ENCODE results near the gene ZNF25.
"Not testable (repeated sequence)": the region's sequence is repeated elsewhere in the genome, so short reads cannot be mapped to it uniquely, and the experiment has no call there.

The ZNF25 gene

GRCh38 chr10:37976091-37976879 is at the start of gene ZNF25:
Gene ZNF25, minus strand, starts transcription at chr10:37976647. Its CDS starts 4,925 bp downstream, at chr10:37971722.
- Histone ChIP-seq H3K4me1 (peaks cover 3% of the 10 kb centered on the region; the same call in 1 of the 2 replicates), H3K9me3 (no peaks in the 10 kb centered on the region), H3K4me3 (peak within 1 kb of the TSS; percentile 52), H3K36me3 (replicated peaks) (no peaks in the 10 kb centered on the region), H3K27me3 (ENCODE audit: low read depth) (no peaks in the 10 kb centered on the region)
- in situ Hi-C loops (cut with MboI; ENCODE audit: low sequenced_read_pairs) = no loop called here
- peak; percentile 95 to 97 for DNase-seq (ENCODE audit: low spot score in 2 of 2)

- H3K36me3 ChIP-seq (replicated peaks) = peaks cover 13% of the 10 kb centered on the region
- DNase-seq (ENCODE audit: low spot score in 2 of 2) = no peak
- in situ Hi-C loops (cut with MboI; ENCODE audit: low sequenced_read_pairs) = no loop called here
Observed at GRCh38 chr10:38025283-38025682, 48.8 kb upstream of the ZNF25 start.

GRCh38 chr10:38019124-38019523 is 42.7 kb upstream of the ZNF25 start:
- H3K27me3 ChIP-seq (ENCODE audit: low read depth); H3K4me1 ChIP-seq; DNase-seq (ENCODE audit: low spot score in 2 of 2); H3K9me3 ChIP-seq; in situ Hi-C loops (cut with MboI; ENCODE audit: low sequenced_read_pairs); H3K4me3 ChIP-seq: not testable (repeated sequence)
- peaks cover 35% of the 10 kb centered on the region for H3K36me3 ChIP-seq (replicated peaks)

More at GRCh38 chr10:38025283-38025682, 48.8 kb upstream of the ZNF25 start:
- Histone ChIP-seq H3K9me3 (no peaks in the 10 kb centered on the region), H3K4me3 (no peak overlapping the region), H3K4me1 (no peaks in the 10 kb centered on the region), H3K27me3 (ENCODE audit: low read depth) (no peaks in the 10 kb centered on the region)

- Histone ChIP-seq H3K27me3 (ENCODE audit: low read depth) (no peaks in the 10 kb centered on the region), H3K9me3 (no peaks in the 10 kb centered on the region), H3K36me3 (replicated peaks) (peaks cover 36% of the 10 kb centered on the region), H3K4me1 (peaks cover 5% of the 10 kb centered on the region; the same call in 1 of the 2 replicates), H3K4me3 (no peak overlapping the region)
- in situ Hi-C loops (cut with MboI; ENCODE audit: low sequenced_read_pairs) = no loop called here
- no peak for DNase-seq (ENCODE audit: low spot score in 2 of 2)
Observed at GRCh38 chr10:38016354-38016753, 39.9 kb upstream of the ZNF25 start.

- peaks cover 3% of the 10 kb centered on the region; the same call in 1 of the 2 replicates for H3K36me3 ChIP-seq (replicated peaks)
- peaks cover 5% of the 10 kb centered on the region; the same call in 1 of the 2 replicates for H3K4me1 ChIP-seq
- peak; percentile 84 to 89 for DNase-seq (ENCODE audit: low spot score in 2 of 2)
- H3K27me3 ChIP-seq (ENCODE audit: low read depth) = no peaks in the 10 kb centered on the region
- no peaks in the 10 kb centered on the region for H3K9me3 ChIP-seq
- in situ Hi-C loops (cut with MboI; ENCODE audit: low sequenced_read_pairs) = no loop called here
- H3K4me3 ChIP-seq = peak within 1 kb of the TSS; percentile 55
Observed at GRCh38 chr10:38010119-38010903, 33.9 kb upstream of the ZNF25 start, which contains the start of gene ZNF33A. Gene ZNF33A, plus strand, starts transcription at chr10:38010675. Its CDS starts 1,667 bp downstream, at chr10:38012342.

GRCh38 chr10:38007991-38008390 is 31.5 kb upstream of the ZNF25 start:
- H3K9me3 ChIP-seq = no peaks in the 10 kb centered on the region
- peaks cover 5% of the 10 kb centered on the region; the same call in 1 of the 2 replicates for H3K4me1 ChIP-seq
- H3K36me3 ChIP-seq (replicated peaks) = no peaks in the 10 kb centered on the region
- no peak for DNase-seq (ENCODE audit: low spot score in 2 of 2)
- H3K4me3 ChIP-seq = no peak overlapping the region
- in situ Hi-C loops (cut with MboI; ENCODE audit: low sequenced_read_pairs) = no loop called here
- no peaks in the 10 kb centered on the region for H3K27me3 ChIP-seq (ENCODE audit: low read depth)

- H3K4me1 ChIP-seq = peaks cover 5% of the 10 kb centered on the region; the same call in 1 of the 2 replicates
- DNase-seq (ENCODE audit: low spot score in 2 of 2) = no peak
- no peak overlapping the region for H3K4me3 ChIP-seq
- in situ Hi-C loops (cut with MboI; ENCODE audit: low sequenced_read_pairs) = no loop called here
- no peaks in the 10 kb centered on the region for H3K36me3 ChIP-seq (replicated peaks)
- no peaks in the 10 kb centered on the region for H3K9me3 ChIP-seq
- H3K27me3 ChIP-seq (ENCODE audit: low read depth) = no peaks in the 10 kb centered on the region
Observed at GRCh38 chr10:38007551-38007950, 31.1 kb upstream of the ZNF25 start.

- no peaks in the 10 kb centered on the region for H3K36me3 ChIP-seq (replicated peaks)
- no peak for DNase-seq (ENCODE audit: low spot score in 2 of 2)
- H3K4me1 ChIP-seq = no peaks in the 10 kb centered on the region
- H3K9me3 ChIP-seq = no peaks in the 10 kb centered on the region
- H3K4me3 ChIP-seq = no peak overlapping the region
- no peaks in the 10 kb centered on the region for H3K27me3 ChIP-seq (ENCODE audit: low read depth)
- in situ Hi-C loops (cut with MboI; ENCODE audit: low sequenced_read_pairs) = no loop called here
Observed at GRCh38 chr10:38003588-38003987, 27.1 kb upstream of the ZNF25 start.

- H3K9me3 ChIP-seq = no peaks in the 10 kb centered on the region
- no peaks in the 10 kb centered on the region for H3K36me3 ChIP-seq (replicated peaks)
Observed at GRCh38 chr10:38003026-38003425, 26.6 kb upstream of the ZNF25 start.

GRCh38 chr10:38000474-38000873 is 24.0 kb upstream of the ZNF25 start:
- H3K27me3 ChIP-seq (ENCODE audit: low read depth); H3K36me3 ChIP-seq (replicated peaks); DNase-seq (ENCODE audit: low spot score in 2 of 2); H3K4me3 ChIP-seq; H3K4me1 ChIP-seq; H3K9me3 ChIP-seq; in situ Hi-C loops (cut with MboI; ENCODE audit: low sequenced_read_pairs): not testable (repeated sequence)

More at GRCh38 chr10:38003026-38003425, 26.6 kb upstream of the ZNF25 start:
- H3K27me3 ChIP-seq (ENCODE audit: low read depth) = no peaks in the 10 kb centered on the region
- no peak for DNase-seq (ENCODE audit: low spot score in 2 of 2)
- no peaks in the 10 kb centered on the region for H3K4me1 ChIP-seq
- no peak overlapping the region for H3K4me3 ChIP-seq
- in situ Hi-C loops (cut with MboI; ENCODE audit: low sequenced_read_pairs) = no loop called here

GRCh38 chr10:37998920-37999319 is 22.5 kb upstream of the ZNF25 start:
- DNase-seq (ENCODE audit: low spot score in 2 of 2); in situ Hi-C loops (cut with MboI; ENCODE audit: low sequenced_read_pairs); H3K4me3 ChIP-seq; H3K9me3 ChIP-seq; H3K36me3 ChIP-seq (replicated peaks); H3K27me3 ChIP-seq (ENCODE audit: low read depth); H3K4me1 ChIP-seq: not testable (repeated sequence)

GRCh38 chr10:37992083-37992482 is 15.6 kb upstream of the ZNF25 start:
- no peak for DNase-seq (ENCODE audit: low spot score in 2 of 2)
- Histone ChIP-seq H3K36me3 (replicated peaks) (no peaks in the 10 kb centered on the region), H3K4me1 (no peaks in the 10 kb centered on the region), H3K27me3 (ENCODE audit: low read depth) (no peaks in the 10 kb centered on the region), H3K9me3 (no peaks in the 10 kb centered on the region), H3K4me3 (no peak overlapping the region)
- in situ Hi-C loops (cut with MboI; ENCODE audit: low sequenced_read_pairs) = no loop called here

- H3K9me3 ChIP-seq = no peaks in the 10 kb centered on the region
- no peak for DNase-seq (ENCODE audit: low spot score in 2 of 2)
- H3K27me3 ChIP-seq (ENCODE audit: low read depth) = no peaks in the 10 kb centered on the region
- in situ Hi-C loops (cut with MboI; ENCODE audit: low sequenced_read_pairs) = no loop called here
- no peaks in the 10 kb centered on the region for H3K4me1 ChIP-seq
- H3K4me3 ChIP-seq = no peak overlapping the region
- H3K36me3 ChIP-seq (replicated peaks) = no peaks in the 10 kb centered on the region
Observed at GRCh38 chr10:37991655-37992054, 15.2 kb upstream of the ZNF25 start.

- Histone ChIP-seq H3K27me3 (ENCODE audit: low read depth) (no peaks in the 10 kb centered on the region), H3K4me1 (peaks cover 3% of the 10 kb centered on the region; the same call in 1 of the 2 replicates), H3K9me3 (no peaks in the 10 kb centered on the region), H3K36me3 (replicated peaks) (no peaks in the 10 kb centered on the region), H3K4me3 (peak overlapping the region; percentile 52)
- DNase-seq (ENCODE audit: low spot score in 2 of 2) = no peak
- in situ Hi-C loops (cut with MboI; ENCODE audit: low sequenced_read_pairs) = no loop called here
Observed at GRCh38 chr10:37976880-37977203, 395 bp upstream of the ZNF25 start.

All from HAP-1 (cell line).